ENCODE measurements around the gene SMPX.
A peak's percentile ranks its signal among the peaks of the same experiment; 100 is the strongest.

SMPX gene

DNA sequence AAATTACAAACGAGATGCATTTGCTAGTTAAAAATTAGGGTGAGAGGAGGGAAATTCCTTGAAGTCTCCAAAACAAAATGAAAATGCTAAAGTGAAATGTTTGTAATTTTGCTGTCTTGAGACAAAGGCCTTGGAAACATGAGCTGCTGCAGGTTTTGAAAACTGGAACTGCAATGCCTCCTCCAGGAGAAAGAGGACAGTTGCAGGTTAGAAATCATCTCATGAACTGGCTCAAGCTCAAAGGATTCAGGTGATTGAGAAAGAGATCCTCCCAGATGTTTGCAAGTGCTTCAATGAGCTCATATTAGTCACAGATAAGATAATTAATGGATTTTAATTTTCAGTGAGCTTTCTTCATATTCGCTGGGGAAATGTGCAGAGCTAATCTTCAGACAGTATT lies 32.4 kb downstream of the SMPX start:
- Histone ChIP-seq H3K4ac (ENCODE audit: low read length) (no peak overlapping the region), H4K8ac (ENCODE audit: low read depth, low read length) (no peak overlapping the region), H2BK5ac (ENCODE audit: low read length) (no peak overlapping the region)

DNA sequence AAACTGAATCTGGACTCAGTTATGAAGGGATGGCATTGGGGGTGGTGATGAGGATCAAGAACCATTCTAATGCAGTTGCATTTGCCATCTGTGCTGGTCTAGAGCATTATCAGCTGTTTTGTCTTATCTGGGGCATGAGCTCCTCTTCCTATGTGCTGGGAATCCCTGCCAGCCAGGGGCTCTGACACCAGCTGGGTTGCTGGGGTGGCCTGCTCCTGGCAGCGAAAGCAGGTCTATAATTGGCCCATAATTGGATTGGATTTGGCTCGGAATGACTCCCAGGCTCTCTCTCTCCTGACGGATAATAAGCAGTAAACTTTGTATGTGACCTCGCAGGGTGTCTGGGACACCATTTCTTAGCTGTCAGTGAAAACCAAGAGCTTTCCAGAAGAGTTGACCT lies 34.1 kb downstream of the SMPX start:
- H2AK5ac ChIP-seq (ENCODE audit: low read depth, low read length), result no peak overlapping the region
- no peak overlapping the region for H3K4me3 ChIP-seq (ENCODE audit: low read length in 2 of 2)
- no peak overlapping the region for H2BK15ac ChIP-seq (ENCODE audit: low read length)
- no peaks in the 10 kb centered on the region for H3K79me1 ChIP-seq (ENCODE audit: low read depth, low read length)
- H3K18ac ChIP-seq (ENCODE audit: low read length), result no peak overlapping the region
- no peaks in the 10 kb centered on the region for H3K9me3 ChIP-seq (replicated peaks in 1 of 2; ENCODE audit: control insufficient read depth in 2 of 2, insufficient read depth in 1 of 2, low read depth in 1 of 2, low read length in 2 of 2)
- H4K8ac ChIP-seq (ENCODE audit: low read depth, low read length), result no peak overlapping the region
- no peak overlapping the region for H2AFZ ChIP-seq (ENCODE audit: low read length)
- H3K4ac ChIP-seq (ENCODE audit: low read length), result no peak overlapping the region
- no peak overlapping the region for H3K9ac ChIP-seq (ENCODE audit: low read depth, low read length, poor library complexity)
- no peak overlapping the region for H3K4me2 ChIP-seq (ENCODE audit: insufficient read depth, low read length, poor library complexity, severe bottlenecking)
- H3K36me3 ChIP-seq (replicated peaks in 1 of 2; ENCODE audit: control insufficient read depth in 2 of 2, insufficient read depth in 2 of 2, low read length in 2 of 2), result no peaks in the 10 kb centered on the region
- no peak overlapping the region for H3K14ac ChIP-seq (ENCODE audit: low read length)
- H3K27ac ChIP-seq (replicated peaks; ENCODE audit: low read length), result no peak overlapping the region
- DNase-seq (ENCODE audit: low spot score), result no peak
- no peak overlapping the region for H4K91ac ChIP-seq (ENCODE audit: low read depth, low read length, poor library complexity)
- H2BK12ac ChIP-seq (ENCODE audit: low read length), result no peak overlapping the region
- H2BK120ac ChIP-seq (ENCODE audit: low read depth, low read length), result no peak overlapping the region
- H2BK5ac ChIP-seq (ENCODE audit: low read length), result no peak overlapping the region
- no CpG with 5 or more reads among the region's 4 CpGs for WGBS, 2 donors (ENCODE audit: extremely low coverage in 2 of 2, insufficient read length in 2 of 2, insufficient replicate concordance in 1 of 2)
- H3K23ac ChIP-seq (ENCODE audit: low read depth, low read length, poor library complexity), result no peak overlapping the region
- H3K27me3 ChIP-seq (ENCODE audit: control insufficient read depth in 3 of 3, insufficient read depth in 3 of 3, low read depth in 1 of 3, low read length in 3 of 3), result no peaks in the 10 kb centered on the region
- peaks cover 5 to 14% of the 10 kb centered on the region in 2 donors for H3K4me1 ChIP-seq (ENCODE audit: control insufficient read depth in 2 of 2, insufficient read depth in 1 of 2, low read depth in 1 of 2, low read length in 2 of 2)

More for the DNA sequence above, 32.4 kb downstream of the SMPX start:
- Histone ChIP-seq H2BK15ac (ENCODE audit: low read length) (no peak overlapping the region), H3K27me3 (ENCODE audit: control insufficient read depth in 3 of 3, insufficient read depth in 3 of 3, low read depth in 1 of 3, low read length in 3 of 3) (no peaks in the 10 kb centered on the region), H2AK5ac (ENCODE audit: low read depth, low read length) (no peak overlapping the region), H3K36me3 (replicated peaks in 1 of 2; ENCODE audit: control insufficient read depth in 2 of 2, insufficient read depth in 2 of 2, low read length in 2 of 2) (no peaks in the 10 kb centered on the region), H3K9ac (ENCODE audit: low read depth, low read length, poor library complexity) (no peak overlapping the region), H2AFZ (ENCODE audit: low read length) (peak overlapping the region; percentile 56), H3K4me3 (ENCODE audit: low read length in 2 of 2) (no peak overlapping the region), H3K18ac (ENCODE audit: low read length) (no peak overlapping the region), H3K79me1 (ENCODE audit: low read depth, low read length) (no peaks in the 10 kb centered on the region), H3K27ac (replicated peaks; ENCODE audit: low read length) (no peak overlapping the region), H3K9me3 (replicated peaks in 1 of 2; ENCODE audit: control insufficient read depth in 2 of 2, insufficient read depth in 1 of 2, low read depth in 1 of 2, low read length in 2 of 2) (no peaks in the 10 kb centered on the region), H2BK12ac (ENCODE audit: low read length) (no peak overlapping the region), H3K14ac (ENCODE audit: low read length) (no peak overlapping the region), H3K4me2 (ENCODE audit: insufficient read depth, low read length, poor library complexity, severe bottlenecking) (no peak overlapping the region), H4K91ac (ENCODE audit: low read depth, low read length, poor library complexity) (no peak overlapping the region), H3K23ac (ENCODE audit: low read depth, low read length, poor library complexity) (no peak overlapping the region), H3K4me1 (ENCODE audit: control insufficient read depth in 2 of 2, insufficient read depth in 1 of 2, low read depth in 1 of 2, low read length in 2 of 2) (peaks cover 5 to 14% of the 10 kb centered on the region in 2 donors), H2BK120ac (ENCODE audit: low read depth, low read length) (no peak overlapping the region)
- DNase-seq (ENCODE audit: low spot score), result no peak
- no CpG with 5 or more reads among the region's 2 CpGs for WGBS, 2 donors (ENCODE audit: extremely low coverage in 2 of 2, insufficient read length in 2 of 2, insufficient replicate concordance in 1 of 2)

DNA sequence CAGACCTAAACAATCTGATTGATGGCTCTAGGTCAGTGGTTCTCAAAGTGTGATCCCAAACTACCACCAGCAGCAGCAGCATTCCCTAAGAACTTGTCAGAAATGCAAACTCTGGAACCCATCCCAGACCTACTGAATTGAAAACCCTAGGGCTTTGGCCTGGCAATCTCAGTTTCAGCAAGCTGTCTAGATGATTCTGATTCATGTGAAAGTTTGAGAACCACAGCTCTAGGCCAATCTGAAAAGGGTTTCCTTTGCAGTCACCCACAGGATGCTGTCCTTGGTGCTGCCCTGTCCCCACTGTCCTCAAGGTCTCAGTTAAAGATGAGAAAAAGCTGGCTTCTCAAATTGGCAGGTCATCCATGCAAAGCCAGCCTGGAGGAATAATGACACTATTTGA lies 34.8 kb downstream of the SMPX start:
- Histone ChIP-seq H3K4me2 (ENCODE audit: insufficient read depth, low read length, poor library complexity, severe bottlenecking) (no peak overlapping the region), H3K14ac (ENCODE audit: low read length) (no peak overlapping the region), H3K9ac (ENCODE audit: low read depth, low read length, poor library complexity) (no peak overlapping the region), H3K79me1 (ENCODE audit: low read depth, low read length) (no peaks in the 10 kb centered on the region), H3K4me3 (ENCODE audit: low read length in 2 of 2) (no peak overlapping the region), H2AFZ (ENCODE audit: low read length) (no peak overlapping the region), H2BK12ac (ENCODE audit: low read length) (no peak overlapping the region), H2BK120ac (ENCODE audit: low read depth, low read length) (no peak overlapping the region), H2BK15ac (ENCODE audit: low read length) (no peak overlapping the region), H3K9me3 (replicated peaks in 1 of 2; ENCODE audit: control insufficient read depth in 2 of 2, insufficient read depth in 1 of 2, low read depth in 1 of 2, low read length in 2 of 2) (no peaks in the 10 kb centered on the region), H2BK5ac (ENCODE audit: low read length) (no peak overlapping the region), H4K8ac (ENCODE audit: low read depth, low read length) (no peak overlapping the region), H2AK5ac (ENCODE audit: low read depth, low read length) (no peak overlapping the region), H3K23ac (ENCODE audit: low read depth, low read length, poor library complexity) (no peak overlapping the region), H3K36me3 (replicated peaks in 1 of 2; ENCODE audit: control insufficient read depth in 2 of 2, insufficient read depth in 2 of 2, low read length in 2 of 2) (no peaks in the 10 kb centered on the region), H3K4me1 (ENCODE audit: control insufficient read depth in 2 of 2, insufficient read depth in 1 of 2, low read depth in 1 of 2, low read length in 2 of 2) (peaks cover 5 to 13% of the 10 kb centered on the region in 2 donors), H3K27ac (replicated peaks; ENCODE audit: low read length) (no peak overlapping the region), H3K27me3 (ENCODE audit: control insufficient read depth in 3 of 3, insufficient read depth in 3 of 3, low read depth in 1 of 3, low read length in 3 of 3) (no peaks in the 10 kb centered on the region), H3K18ac (ENCODE audit: low read length) (no peak overlapping the region), H3K4ac (ENCODE audit: low read length) (no peak overlapping the region), H4K91ac (ENCODE audit: low read depth, low read length, poor library complexity) (no peak overlapping the region)
- no peak for DNase-seq (ENCODE audit: low spot score)

DNA sequence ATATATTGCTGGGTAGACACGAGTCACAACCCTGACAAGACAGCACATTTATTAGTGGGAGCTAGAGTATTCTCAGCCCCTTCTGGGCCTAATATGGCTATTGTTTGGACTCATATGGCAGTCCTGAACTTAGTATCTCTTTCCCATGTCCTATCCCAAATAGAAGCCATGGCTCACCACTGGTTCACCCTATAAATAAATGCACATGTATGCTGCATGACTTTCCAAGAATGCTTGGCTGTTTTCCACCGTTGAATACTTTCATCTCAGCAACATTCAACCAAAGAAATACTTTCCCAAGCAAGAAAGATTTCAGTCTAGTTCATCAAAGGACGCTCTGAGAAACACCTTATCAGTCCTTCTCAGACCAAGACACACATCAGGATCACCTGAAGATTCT lies 36.7 kb downstream of the SMPX start:
- no peaks in the 10 kb centered on the region for H3K36me3 ChIP-seq (replicated peaks in 1 of 2; ENCODE audit: control insufficient read depth in 2 of 2, insufficient read depth in 2 of 2, low read length in 2 of 2)
- no peak for DNase-seq (ENCODE audit: low spot score)
- H3K14ac ChIP-seq (ENCODE audit: low read length), result no peak overlapping the region
- H3K4me2 ChIP-seq (ENCODE audit: insufficient read depth, low read length, poor library complexity, severe bottlenecking), result no peak overlapping the region
- H2AK5ac ChIP-seq (ENCODE audit: low read depth, low read length), result no peak overlapping the region
- no CpG with 5 or more reads among the region's 3 CpGs for WGBS, 2 donors (ENCODE audit: extremely low coverage in 2 of 2, insufficient read length in 2 of 2, insufficient replicate concordance in 1 of 2)
- H4K91ac ChIP-seq (ENCODE audit: low read depth, low read length, poor library complexity), result no peak overlapping the region
- no peak overlapping the region for H3K9ac ChIP-seq (ENCODE audit: low read depth, low read length, poor library complexity)
- no peak overlapping the region for H2AFZ ChIP-seq (ENCODE audit: low read length)
- peaks cover 0 to 10% of the 10 kb centered on the region in 2 donors for H3K4me1 ChIP-seq (ENCODE audit: control insufficient read depth in 2 of 2, insufficient read depth in 1 of 2, low read depth in 1 of 2, low read length in 2 of 2)
- no peaks in the 10 kb centered on the region for H3K9me3 ChIP-seq (replicated peaks in 1 of 2; ENCODE audit: control insufficient read depth in 2 of 2, insufficient read depth in 1 of 2, low read depth in 1 of 2, low read length in 2 of 2)
- H4K8ac ChIP-seq (ENCODE audit: low read depth, low read length), result no peak overlapping the region
- no peaks in the 10 kb centered on the region for H3K79me1 ChIP-seq (ENCODE audit: low read depth, low read length)
- no peak overlapping the region for H3K18ac ChIP-seq (ENCODE audit: low read length)
- H2BK12ac ChIP-seq (ENCODE audit: low read length), result no peak overlapping the region
- no peak overlapping the region for H2BK15ac ChIP-seq (ENCODE audit: low read length)
- H3K27me3 ChIP-seq (ENCODE audit: control insufficient read depth in 3 of 3, insufficient read depth in 3 of 3, low read depth in 1 of 3, low read length in 3 of 3), result no peaks in the 10 kb centered on the region
- no peak overlapping the region for H3K27ac ChIP-seq (replicated peaks; ENCODE audit: low read length)
- H3K23ac ChIP-seq (ENCODE audit: low read depth, low read length, poor library complexity), result no peak overlapping the region
- no peak overlapping the region for H2BK5ac ChIP-seq (ENCODE audit: low read length)
- H3K4me3 ChIP-seq (ENCODE audit: low read length in 2 of 2), result no peak overlapping the region
- no peak overlapping the region for H3K4ac ChIP-seq (ENCODE audit: low read length)
- H2BK120ac ChIP-seq (ENCODE audit: low read depth, low read length), result no peak overlapping the region

All from neuronal stem cell (in vitro differentiated cells).